ENCODE data around the gene SIRT6.

DNA sequence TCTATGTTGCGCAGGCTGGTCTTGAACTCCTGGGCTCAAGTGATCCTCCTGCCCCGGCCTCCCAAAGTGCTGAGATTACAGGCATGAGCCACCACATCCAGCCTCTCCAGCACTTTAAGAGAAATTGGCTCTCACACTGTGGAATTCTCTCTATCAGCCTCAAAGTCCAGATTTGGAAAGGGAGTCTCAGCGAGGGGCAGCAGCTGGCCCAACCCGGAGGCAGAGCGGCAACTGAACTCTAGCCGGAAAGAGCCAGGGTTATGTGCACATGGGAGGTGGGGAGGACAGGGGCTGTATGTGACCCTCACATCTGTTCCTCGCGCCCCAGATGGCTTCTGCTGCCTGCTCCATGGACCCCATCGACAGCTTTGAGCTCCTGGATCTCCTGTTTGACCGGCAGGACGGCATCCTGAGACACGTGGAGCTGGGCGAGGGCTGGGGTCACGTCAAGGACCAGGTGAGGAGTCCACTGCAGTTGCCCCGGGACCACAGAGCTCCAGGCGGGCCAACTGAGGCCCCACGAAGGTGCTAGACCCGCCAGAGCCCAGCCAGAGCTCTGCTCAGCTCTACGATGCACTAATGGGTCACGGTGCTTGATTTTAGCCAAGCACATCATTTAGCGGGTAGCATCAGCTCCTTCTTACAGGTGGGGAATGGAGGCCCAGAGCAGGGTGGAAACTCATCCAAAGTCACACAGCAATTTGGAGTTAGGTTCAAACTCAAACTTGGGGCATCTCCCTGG, 27.6 kb downstream of the SIRT6 start:
- TF ChIP-seq, protein P1, sequence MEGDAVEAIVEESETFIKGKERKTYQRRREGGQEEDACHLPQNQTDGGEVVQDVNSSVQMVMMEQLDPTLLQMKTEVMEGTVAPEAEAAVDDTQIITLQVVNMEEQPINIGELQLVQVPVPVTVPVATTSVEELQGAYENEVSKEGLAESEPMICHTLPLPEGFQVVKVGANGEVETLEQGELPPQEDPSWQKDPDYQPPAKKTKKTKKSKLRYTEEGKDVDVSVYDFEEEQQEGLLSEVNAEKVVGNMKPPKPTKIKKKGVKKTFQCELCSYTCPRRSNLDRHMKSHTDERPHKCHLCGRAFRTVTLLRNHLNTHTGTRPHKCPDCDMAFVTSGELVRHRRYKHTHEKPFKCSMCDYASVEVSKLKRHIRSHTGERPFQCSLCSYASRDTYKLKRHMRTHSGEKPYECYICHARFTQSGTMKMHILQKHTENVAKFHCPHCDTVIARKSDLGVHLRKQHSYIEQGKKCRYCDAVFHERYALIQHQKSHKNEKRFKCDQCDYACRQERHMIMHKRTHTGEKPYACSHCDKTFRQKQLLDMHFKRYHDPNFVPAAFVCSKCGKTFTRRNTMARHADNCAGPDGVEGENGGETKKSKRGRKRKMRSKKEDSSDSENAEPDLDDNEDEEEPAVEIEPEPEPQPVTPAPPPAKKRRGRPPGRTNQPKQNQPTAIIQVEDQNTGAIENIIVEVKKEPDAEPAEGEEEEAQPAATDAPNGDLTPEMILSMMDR (optimal IDR thresholded peaks at IDR 0.05 in 1 of 3, IDR thresholded peaks at IDR 0.05 in 1 of 3, conservative IDR thresholded peaks at IDR 0.05 in 1 of 3; ENCODE audit: extremely low read depth in 1 of 3, insufficient read depth in 2 of 3, low read length in 3 of 3), result no peak
- TF ChIP-seq EZH2 (IDR thresholded peaks at IDR 0.05; ENCODE audit: low read length), result no peak

Measured in keratinocyte (primary cell).